Measurements from ENCODE around the gene CAPG.
"Not testable (repeated sequence)": the region's sequence is repeated elsewhere in the genome, so short reads cannot be mapped to it uniquely, and the experiment has no call there.

The CAPG gene, protein sequence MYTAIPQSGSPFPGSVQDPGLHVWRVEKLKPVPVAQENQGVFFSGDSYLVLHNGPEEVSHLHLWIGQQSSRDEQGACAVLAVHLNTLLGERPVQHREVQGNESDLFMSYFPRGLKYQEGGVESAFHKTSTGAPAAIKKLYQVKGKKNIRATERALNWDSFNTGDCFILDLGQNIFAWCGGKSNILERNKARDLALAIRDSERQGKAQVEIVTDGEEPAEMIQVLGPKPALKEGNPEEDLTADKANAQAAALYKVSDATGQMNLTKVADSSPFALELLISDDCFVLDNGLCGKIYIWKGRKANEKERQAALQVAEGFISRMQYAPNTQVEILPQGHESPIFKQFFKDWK

DNA sequence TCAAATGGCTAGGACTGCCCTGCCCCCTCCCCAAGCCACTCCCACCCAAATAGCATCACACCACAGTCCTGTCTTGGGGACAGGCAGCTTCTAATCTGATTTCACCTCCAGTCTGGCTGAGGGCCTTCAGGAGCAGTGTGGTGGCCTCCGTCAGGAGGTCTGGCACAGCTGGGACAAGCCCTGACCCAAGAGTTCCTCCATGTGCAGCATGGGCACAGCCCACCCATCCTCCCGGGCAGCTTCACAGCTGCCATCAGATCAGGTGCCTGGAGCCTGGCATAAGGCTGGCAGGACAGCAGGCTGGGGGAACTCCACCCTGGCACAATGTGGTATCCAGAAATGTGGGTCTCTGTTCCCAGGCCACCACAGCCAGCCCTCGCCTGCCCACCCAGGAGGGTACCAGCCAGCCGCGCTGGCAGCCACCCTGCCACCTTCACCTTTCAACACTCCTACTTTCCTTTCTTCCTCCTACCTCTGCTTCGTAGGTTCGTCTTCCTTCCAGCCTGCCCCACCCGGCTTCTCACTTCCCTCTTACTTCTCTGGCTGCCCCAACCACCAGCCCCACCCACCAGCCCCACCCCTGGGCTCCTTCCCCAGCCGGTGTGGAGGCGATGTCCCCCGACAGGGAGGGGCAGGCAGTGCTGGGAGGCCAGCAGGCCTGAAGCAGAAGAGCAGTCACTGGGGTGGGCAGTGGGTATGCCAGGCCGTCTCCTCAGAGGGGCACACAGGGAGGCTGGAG is at the start of gene CAPG:
TSS of gene CAPG (minus strand) at position 522 of the 739 bp plus-strand sequence. CDS start 8,221 bp downstream, outside the sequence.
- DNase-seq, result no peak

DNA sequence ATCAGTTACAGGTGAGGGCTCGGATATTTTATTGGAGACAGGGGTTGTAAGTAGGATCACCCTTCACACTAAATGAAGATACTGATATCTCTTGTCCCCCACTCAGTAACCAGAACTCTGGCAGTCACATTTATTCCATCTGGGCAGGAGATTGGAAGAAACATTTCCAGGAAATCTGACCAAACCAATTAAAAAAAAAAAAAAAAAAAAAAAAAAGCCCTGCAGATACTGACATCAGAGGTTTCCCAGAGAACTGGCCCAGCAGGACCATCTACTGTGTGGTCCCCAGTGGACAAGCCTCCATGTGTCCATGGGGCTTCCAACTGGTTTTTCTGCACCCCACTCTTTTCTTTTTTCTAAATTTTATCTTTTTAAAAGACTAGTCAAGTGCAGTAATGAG is 49.6 kb upstream of the CAPG start:
- DNase-seq, result no peak

DNA sequence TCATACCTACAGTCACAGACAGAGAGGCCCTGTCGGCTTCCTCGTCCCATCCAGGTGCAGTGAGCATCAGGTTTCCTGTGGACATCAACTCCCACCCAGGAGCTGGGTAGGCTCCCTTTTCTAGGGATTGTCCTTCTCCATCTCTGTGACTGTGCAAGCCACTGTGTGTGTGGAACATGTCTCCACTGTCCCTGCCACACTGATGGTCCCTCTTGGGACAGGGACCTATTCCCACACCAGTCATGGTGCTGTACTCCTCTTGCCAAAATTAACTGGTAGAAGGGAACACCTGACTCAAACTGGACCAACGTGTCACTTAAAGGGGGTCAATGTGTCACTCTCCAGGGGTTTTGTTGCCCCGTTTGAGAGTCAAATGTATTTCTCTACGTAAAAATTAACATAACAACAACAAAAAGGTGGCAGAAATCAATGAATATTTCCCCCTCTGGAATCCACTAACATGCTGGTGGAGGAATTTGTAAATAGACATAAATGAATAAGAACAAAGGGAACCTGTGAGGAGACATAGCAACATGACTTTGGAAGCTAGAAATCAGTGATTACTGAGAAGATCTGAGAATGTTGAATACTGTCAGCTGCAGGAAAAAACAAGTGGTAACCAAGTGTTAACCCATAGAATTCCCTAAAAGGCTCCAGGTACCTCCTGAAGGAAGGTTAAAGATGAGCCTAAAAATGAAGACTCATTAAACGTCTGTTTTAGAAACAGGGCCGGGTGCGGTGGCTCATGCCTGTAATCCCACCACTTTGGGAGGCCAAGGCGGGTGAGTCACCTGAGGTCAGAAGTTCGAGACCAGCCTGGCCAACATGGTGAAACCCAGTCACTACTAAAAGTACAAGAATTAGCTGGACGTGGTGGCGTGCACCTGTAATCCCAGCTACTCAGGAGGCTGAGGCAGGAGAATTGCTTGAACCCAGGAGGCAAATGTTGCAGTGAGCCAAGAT is 48.7 kb upstream of the CAPG start:
- no peak for DNase-seq

DNA sequence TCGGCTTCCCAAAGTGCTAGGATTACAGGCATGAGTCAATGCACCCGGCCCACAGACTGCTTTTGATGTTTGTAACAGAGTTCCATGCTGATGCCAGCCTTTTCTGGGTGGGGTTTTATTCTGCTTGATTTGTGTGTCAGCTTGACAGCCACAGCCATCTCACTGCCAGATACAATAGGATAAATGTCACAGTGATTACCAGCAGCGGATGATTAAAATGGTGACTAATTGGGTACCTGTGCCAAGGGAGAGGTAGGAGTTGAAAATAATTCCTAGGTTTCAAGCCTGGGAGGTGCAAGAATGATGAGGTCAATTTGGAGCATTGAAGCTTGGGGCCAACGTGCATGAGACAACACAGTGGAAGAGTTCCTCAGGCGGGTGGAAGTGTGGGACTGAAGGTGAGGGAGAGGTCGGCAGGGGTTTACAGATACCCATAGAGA is 47.7 kb upstream of the CAPG start:
- no peak for DNase-seq

DNA sequence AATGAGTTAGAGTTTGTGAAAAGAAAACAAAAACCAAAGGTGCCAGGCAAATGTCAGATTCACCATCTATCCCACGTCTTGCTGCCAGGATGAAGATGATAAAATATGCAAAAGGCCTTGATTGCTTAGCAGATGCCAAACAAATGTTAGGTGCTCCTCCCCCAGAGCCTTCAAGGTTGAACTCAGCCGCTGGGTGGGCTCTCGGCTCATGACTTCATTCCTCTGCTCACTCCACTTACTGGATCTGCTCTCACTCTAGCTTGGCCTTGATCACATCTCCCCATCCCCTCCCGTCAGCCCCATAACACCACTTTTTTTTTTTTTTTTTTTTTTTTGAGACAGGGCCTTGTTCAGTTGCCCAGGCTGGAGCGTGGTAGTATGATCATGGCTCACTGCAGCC is 46.9 kb upstream of the CAPG start:
- no peak for DNase-seq

DNA sequence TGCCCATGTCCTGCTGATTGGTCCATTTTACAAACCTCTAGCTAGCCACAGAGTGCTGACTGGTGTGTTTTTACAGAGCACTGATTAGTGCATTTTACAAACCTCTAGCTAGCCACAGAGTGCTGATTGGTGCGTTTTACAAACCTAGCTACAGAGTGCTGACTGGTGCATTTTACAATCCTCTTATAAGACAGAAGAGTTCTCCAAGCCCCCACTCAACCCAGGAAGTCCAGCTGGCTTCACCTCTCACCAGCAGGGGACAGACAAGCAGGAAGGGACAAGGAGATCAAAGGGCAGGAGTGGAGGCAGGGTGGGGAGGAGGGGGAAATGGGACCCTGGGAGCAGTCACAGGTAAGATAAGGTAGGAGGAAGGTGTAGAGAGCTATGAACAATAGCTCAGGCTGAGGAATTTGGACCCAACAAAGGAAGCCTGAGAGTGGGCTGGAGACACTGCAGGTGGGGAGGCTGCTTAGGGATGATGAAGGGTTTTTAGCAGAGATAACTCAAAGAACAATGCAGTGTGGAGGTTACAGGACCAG is 45.5 kb upstream of the CAPG start:
- no peak for DNase-seq

DNA sequence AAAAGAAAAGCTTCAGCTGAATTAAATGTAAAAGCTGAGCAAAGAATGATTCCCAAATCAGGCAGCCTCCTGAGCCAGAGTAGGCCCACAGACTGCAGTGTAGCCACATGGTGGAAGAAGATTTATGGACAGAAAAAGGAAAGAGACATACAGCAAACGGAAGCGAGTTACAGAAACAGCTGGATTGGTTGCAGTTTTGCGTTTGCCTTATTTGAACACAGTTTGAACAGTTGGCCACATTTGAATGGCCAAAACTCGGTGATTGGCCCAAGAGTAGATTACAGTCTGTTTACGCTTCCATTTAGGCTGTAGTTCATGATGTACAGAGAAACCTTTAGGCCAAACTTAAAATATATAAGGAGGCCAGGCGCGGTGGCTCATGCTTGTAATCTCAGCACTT is 43.4 kb upstream of the CAPG start:
- DNase-seq, result no peak

DNA sequence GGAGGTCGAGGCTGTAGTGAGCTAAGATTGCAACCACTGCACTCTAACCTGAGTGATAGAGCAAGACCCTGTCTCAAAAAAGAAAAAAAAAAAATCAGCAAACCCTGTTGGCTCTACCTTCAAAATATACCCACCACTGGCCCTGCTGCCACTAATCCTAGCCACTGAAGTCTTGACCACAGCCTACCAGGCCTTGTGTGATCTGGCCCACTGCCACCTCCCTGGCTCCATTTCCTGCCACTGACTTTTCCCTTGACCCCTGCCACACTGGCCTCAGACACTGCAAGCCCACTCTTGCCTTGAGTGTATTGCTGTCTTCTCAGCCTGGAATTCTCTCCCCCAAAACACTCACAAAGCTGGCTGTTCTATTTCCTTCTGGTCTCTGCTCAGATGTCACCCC is 42.1 kb upstream of the CAPG start:
- DNase-seq, result no peak

DNA sequence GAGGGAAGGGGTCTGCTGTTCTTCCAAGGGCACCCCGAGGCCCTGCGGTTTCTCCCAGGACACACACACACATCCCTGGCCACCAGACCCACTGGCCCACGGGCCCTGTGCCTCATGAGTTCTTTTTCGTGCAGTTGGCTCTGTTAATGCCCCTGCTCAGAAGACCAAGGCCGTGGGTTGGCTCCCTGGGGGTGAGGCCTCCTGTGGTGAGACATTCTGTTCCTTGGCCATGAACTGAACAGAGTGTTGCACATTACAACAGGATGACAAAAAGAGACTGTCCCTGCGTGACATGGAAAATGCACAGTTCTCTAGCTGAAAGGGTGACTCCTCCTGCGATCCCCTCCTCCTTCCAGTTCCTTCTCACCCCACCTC is 39.0 kb upstream of the CAPG start:
- DNase-seq, result no peak

DNA sequence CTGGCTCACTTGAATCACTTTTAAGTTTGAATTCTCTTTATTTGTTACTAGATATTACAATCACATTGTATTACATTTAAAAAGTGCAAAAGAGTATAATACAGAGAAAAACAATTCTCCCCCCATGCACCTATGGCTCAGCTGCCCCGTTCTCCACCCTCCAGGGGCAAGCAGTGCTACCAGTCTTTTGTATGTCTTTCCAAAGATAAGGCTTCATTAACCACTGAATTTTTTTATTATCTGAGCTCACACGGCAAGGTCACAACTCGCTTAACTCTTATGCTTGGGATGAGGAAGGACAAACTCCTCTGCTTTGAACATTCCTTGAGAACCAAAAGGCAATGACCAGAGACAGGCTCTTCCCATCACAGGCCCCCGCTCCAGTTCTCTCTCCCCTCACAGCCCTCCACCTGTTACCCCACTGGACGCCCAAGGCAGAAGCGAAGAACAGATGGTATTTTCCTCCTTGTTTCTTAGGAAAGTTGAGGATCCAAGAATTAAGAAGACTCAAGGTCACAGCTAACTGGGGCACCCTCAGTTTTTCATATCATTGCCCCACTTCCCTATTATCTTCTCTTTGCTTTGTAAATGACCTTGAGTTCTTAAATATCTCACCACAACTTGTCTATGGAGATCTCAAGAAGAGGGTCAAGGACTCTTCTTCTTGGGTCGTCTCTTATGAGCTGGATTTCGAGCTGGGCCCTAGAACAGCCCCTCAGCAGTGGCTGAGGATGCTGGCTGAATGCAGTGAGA is 38.5 kb upstream of the CAPG start:
- no peak for DNase-seq

DNA sequence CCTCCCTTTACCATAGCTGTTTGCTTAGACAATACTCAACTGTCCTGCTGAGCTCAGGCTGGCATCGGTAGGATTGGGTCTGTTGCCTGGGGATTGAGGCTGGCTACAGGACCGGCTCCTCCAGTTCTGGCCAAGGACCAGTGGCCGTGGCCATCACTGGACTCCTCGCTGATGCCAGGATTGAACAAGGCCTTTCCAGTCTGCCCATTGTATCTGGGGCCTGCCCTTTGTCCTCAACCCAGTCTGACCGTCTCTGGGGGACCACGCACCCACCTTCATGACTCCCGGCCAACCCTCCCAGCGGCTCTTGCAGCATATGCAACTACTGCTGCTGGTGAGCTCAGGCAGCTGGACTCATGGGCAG is 37.0 kb upstream of the CAPG start:
- no peak for DNase-seq

DNA sequence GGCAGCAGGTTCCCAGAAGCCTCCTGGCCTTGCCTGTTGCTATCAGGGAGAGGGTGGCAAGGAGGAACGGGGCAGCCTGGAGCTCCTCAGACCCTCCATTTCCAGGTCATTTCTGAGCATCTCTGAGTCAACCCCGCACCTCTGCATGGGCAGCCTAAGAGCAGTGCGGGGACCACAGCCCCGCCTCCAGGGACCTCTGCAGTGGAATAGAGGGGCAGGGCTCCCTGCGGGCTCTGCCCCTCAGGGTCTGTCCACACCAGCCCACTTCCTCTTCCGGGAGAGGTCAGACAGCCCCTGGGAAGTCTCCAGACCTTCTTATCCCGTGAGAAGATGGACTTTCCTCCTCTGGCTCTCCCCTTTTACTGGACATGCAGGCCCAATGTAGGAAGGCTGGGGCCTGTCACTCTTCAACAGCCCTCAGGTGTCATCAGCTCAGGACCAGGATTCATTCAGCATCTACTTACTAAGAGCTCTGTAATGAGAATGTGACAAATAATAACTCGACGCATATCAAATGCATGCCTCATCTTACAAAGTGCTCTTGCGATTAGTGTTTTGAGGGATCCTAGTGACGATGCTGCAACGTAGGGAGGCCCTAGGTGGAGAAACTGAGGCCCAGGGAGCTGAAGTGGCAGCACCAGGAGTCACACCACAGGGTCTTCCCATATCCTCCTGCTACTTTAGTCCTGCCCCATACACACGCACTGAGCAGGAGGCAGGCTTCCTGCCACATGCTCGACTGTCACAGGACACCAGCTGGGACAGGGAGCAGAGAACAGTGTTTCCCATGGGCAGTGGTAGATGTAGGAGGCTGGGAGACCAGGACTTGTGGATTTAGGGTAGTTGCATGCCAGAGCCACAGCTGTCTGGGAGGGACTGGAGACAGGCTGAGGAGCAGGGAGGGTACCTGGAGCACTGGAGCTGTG is 36.4 kb upstream of the CAPG start:
- no peak for DNase-seq

DNA sequence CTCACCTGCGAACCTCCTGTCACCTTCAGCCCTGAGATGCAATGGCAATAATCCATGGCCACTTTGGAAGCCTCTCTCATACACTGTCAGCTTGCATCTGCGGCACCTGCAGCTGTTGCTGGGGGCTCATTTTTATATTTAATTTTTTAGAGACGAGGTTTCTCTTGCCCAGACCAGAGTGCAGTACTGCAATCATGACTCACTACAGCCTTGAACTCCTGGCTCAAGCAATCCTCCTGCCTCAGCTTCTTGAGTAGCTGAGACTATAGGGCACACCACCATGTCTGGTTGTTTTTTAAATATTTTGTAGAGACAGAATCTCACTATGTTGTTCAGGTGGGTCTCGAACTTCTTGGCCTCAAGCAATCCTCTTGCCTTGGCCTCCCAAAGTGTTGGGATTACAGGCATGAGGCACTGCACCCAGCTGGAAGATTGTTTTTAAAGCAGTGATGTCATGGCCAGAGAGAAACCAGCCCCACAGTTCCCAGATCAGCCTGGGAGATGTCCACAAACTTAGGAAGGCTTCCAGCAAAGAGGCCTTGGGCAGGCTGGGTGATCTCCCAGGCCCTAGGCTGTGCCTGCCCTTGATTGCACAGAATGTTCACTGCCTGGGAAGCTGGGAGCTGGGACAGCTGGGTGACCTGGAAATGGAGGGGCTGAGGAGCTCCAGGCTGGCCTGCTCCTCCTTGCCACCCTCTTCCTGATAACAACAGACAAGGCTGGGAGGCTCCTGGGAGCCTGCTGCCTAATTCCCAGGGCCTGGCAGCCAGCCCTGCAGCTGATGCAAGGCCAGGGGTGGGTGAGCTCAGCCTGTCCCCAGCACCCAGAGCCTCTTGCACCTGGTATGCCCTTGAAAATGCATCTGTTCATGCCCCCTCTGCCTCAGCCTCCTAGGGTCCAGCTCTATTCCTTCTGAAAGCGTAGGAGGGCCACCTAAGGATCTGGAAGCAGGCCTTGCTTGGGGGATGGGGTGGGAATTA is 35.4 kb upstream of the CAPG start:
- DNase-seq, result no peak

DNA sequence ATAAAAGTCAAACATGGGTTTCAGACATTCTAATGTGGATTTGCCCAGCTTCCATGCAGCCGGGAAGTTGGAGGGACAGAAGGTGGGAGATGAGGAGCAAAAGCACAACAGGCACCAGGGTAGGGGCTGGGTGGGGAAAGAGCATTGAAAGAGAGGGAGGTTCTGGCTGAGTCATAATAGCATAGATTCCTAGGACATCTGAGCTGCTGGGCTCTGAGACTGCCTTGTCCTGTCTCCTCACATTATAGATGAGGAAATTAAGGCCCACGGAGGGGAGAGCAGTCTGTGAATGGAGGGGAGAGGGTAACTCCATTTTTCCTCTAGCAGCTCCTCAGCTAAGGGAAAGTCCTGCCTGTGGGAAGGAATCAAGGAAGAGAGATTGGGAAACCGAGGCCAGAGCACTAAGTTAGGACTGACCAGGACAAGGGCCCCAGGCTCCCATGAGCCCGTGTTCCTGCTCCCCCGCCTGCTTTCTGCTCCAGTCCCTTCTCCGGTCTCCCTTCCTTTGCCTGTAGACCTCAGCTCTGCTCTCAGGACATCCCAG is 34.5 kb upstream of the CAPG start:
- no peak for DNase-seq

DNA sequence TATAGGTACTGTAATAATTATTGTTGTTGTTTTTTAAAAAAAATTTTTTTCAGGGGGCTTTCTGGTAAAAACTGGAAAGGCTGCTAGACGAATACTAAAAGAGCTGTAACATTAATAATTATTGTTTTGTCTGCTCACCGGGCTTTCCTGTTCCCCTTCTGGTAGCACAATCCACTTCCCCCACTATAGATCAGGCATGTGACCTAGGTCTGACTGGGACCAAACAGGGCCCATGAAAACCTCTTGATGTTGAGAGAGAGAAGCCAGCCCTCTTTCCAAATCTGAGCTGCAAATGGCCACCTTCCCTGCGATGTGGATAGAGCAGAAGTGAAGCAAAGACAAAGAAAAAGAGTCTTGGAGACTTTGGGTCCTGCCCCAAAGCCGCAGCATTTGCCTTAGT is 31.7 kb upstream of the CAPG start:
- no peak for DNase-seq

DNA sequence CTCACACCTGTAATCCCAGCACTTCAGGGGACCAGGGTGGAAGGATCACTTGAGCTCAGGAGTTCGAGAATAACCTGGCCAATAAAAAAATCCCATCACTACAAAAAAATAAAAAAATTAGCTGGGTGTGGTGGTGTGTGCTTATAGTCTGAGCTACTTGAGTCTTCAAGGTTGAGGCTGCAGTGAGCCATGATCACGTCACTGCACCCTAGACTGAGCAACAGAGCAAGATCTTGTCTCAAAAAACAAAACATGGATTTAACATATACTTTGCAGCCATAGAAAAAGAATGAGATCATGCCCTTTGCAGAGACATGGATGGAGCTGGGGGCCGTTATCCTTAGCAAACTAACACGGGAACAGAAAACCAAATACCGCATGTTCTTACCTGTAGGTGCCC is 30.6 kb upstream of the CAPG start:
- no peak for DNase-seq

DNA sequence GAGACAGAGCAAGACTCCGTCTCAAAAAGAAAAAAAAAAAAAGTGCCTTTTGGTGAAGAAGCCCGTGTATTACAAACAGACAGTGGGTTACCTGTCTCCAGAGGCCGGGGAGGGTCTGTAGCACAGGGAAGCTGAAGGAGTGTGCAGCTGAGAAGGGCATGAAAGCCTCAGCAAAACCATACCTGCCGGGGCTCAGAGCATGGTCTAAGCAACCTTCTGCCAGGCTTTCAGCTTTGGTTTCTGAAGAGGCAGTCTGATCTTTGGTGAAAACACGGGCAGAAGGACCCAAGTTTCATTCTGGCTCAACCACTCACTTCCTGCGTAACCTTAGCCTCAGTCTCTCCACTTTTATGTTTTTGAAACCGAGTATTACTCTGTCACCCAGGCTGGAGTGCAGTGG is 29.8 kb upstream of the CAPG start:
- DNase-seq, result no peak

DNA sequence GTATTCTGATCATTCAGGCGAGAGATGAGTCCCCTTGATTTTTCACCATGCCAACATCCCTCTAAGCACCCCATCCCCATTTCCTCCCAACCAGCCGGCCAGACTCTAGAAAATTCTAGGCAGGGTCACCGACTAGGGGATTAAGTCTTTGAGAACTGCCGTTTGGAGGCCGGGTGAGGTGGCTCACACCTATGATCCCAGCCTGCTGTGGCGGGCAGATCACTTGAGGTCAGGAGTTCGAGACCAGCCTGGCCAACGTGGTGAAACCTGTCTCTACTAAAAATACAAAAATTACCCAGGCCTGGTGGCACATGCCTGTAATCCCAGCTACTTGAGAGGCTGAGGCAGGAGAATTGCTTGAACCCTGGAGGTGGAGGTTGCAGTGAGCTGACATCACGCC is 29.4 kb upstream of the CAPG start:
- not testable (repeated sequence) for DNase-seq

DNA sequence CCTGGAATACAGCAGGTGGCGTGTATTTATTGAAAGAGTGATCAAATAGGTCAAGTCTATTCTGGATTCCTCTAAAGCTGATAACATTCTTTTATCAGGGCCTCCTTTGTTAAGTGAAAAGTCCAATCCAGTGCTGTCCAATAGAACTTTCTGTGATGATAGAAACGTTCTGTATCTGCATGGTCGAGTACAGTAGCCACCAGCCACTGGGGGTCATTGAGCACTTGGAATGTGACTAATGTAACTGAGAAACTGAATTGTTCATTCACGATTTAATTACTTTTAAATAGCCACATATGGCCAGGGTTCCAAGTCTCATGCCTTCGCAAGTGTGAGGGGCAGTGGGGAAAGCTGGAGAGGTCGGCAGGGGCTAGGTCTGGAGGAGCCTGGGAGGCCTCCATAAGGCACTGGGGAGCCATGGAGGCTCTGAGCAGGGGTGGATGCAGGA is 28.9 kb upstream of the CAPG start:
- DNase-seq, result no peak
